Hematopoietic multipotent progenitor cell treated with erythropoietin and hydrocortisone succinate and interleukin-3 and kit ligand, for 4 days (in vitro differentiated cells): ENCODE results near the gene HJURP.

Experiments
- DNase-seq: peaks from one replicate; pipeline ENCODE4 v3.0.0-alpha.2; 2015

HJURP gene

GRCh38 chr2:233789554-233789953, 64.8 kb downstream of the HJURP start:
- DNase-seq, result no peak
